Measurements from ENCODE around the gene NCOA6.
"Not testable (repeated sequence)": the region's sequence is repeated elsewhere in the genome, so short reads cannot be mapped to it uniquely, and the experiment has no call there.

NCOA6 gene

DNA sequence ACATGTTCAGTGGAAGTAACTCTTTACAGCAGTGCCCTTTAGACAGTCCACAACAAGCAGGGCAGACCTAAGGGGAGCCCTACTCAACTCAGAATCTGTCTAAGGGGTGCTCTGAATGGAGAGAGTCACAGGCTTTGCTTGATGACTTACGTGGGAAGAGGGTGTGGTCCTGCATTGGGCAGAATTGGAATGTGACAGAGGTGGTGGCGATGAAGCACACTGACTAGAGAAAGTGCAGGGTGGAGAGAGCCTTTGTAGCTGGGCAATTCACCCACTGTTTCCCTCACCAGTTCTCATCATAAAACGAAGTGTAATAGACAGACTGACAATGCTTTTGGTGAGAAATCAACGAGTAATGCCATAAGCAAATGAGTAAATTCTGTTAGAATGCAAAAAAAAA is 110.1 kb downstream of the NCOA6 start:
- no peaks in the 10 kb centered on the region for H3K9me2 ChIP-seq (replicated peaks; ENCODE audit: control insufficient read depth, low read length)
- H3K27ac ChIP-seq (ENCODE audit: low read depth, low read length) = no peak overlapping the region
- no peaks in the 10 kb centered on the region for H3K27me3 ChIP-seq (ENCODE audit: control insufficient read depth, low read length)
- H3K79me2 ChIP-seq (ENCODE audit: control insufficient read depth, low read length) = no peaks in the 10 kb centered on the region
- H3K4me2 ChIP-seq (ENCODE audit: low read length) = no peak overlapping the region
- H3K9me3 ChIP-seq (ENCODE audit: control insufficient read depth, insufficient read depth, low read length) = no peaks in the 10 kb centered on the region
- H3K36me3 ChIP-seq (ENCODE audit: control insufficient read depth, low read length) = peaks cover 3% of the 10 kb centered on the region; the same call in 1 of the 2 replicates
- H3K4me3 ChIP-seq (ENCODE audit: low read length) = no peak overlapping the region
- H3F3A ChIP-seq (ENCODE audit: control insufficient read depth, insufficient read depth) = no peaks in the 10 kb centered on the region
- H3K4me1 ChIP-seq (ENCODE audit: control insufficient read depth, low read length) = peaks cover 19% of the 10 kb centered on the region
- no peaks in the 10 kb centered on the region for H4K20me1 ChIP-seq (ENCODE audit: control insufficient read depth, insufficient read depth, low read depth, low read length)
- TF ChIP-seq, protein P1, sequence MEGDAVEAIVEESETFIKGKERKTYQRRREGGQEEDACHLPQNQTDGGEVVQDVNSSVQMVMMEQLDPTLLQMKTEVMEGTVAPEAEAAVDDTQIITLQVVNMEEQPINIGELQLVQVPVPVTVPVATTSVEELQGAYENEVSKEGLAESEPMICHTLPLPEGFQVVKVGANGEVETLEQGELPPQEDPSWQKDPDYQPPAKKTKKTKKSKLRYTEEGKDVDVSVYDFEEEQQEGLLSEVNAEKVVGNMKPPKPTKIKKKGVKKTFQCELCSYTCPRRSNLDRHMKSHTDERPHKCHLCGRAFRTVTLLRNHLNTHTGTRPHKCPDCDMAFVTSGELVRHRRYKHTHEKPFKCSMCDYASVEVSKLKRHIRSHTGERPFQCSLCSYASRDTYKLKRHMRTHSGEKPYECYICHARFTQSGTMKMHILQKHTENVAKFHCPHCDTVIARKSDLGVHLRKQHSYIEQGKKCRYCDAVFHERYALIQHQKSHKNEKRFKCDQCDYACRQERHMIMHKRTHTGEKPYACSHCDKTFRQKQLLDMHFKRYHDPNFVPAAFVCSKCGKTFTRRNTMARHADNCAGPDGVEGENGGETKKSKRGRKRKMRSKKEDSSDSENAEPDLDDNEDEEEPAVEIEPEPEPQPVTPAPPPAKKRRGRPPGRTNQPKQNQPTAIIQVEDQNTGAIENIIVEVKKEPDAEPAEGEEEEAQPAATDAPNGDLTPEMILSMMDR (IDR thresholded peaks at IDR 0.05; ENCODE audit: low read depth, low read length, poor library complexity, severe bottlenecking) = no peak
- TF ChIP-seq EZH2phosphoT487 (IDR thresholded peaks at IDR 0.05; ENCODE audit: borderline replicate concordance, low read length) = no peak

DNA sequence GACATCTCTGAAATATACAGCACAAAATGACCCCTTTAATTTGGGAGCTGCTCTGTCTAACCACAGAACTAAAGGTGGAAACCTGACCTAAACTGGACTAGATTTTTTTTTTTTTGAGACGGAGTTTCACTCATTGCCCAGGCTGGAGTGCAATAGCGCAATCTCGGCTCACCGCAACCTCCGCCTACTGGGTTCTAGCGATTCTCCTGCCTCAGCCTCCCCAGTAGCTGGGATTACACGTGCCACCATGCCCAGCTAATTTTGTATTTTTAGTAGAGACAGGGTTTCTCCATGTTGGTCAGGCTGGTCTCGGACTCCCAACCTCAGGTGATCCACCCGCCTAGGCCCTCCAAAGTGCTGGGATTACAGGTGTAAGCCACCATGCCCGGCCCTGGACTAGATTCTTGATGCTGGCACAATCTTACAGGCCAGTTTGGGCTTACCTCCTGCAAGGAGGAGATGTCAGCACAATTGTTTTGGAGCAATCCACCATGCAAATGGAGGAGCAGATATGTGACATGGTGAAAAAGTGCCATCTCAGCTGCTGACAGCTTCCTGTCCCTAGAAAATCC is 111.4 kb downstream of the NCOA6 start:
- not testable (repeated sequence) for H3K27ac ChIP-seq (ENCODE audit: low read depth, low read length); H3K79me2 ChIP-seq (ENCODE audit: control insufficient read depth, low read length); H3F3A ChIP-seq (ENCODE audit: control insufficient read depth, insufficient read depth); H3K4me2 ChIP-seq (ENCODE audit: low read length); H3K4me3 ChIP-seq (ENCODE audit: low read length); H4K20me1 ChIP-seq (ENCODE audit: control insufficient read depth, insufficient read depth, low read depth, low read length); H3K9me2 ChIP-seq (replicated peaks; ENCODE audit: control insufficient read depth, low read length); H3K27me3 ChIP-seq (ENCODE audit: control insufficient read depth, low read length); H3K36me3 ChIP-seq (ENCODE audit: control insufficient read depth, low read length); H3K9me3 ChIP-seq (ENCODE audit: control insufficient read depth, insufficient read depth, low read length)
- H3K4me1 ChIP-seq (ENCODE audit: control insufficient read depth, low read length) = peaks cover 13% of the 10 kb centered on the region

DNA sequence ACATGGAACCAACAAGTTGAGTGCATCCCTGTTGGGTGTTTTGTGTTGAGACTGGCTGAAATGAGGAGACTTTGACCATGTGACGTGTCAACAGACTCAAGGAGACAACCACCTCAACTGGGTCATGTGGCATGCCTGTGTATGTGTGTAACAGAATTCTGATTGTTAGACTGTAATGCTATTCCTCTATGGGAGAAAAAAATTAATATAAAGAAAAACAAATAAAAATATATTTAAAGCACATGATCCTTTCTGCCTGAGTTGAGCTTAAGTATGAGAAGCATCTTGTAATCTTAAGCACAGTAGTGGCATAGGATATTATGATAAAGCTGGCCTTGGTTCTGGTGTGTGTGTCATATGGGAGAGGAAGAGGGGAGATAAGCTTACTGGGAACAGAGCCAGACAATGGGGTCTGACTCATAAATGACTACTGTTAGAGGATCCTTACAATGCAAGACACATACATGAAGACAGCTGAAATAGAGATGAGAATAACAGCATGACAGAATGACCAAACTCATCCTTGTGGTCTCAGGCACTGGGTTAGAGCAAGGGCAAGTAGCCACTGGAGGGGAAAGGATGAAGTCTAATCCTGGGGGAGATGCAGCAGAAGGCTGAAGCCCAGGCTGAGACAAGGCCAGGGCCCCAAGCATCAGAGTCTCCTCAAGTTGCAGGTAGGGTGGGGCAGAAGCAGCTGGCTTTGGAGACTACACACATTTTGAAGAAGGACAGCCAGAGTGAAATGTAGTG is 112.1 kb downstream of the NCOA6 start:
- Histone ChIP-seq H3F3A (ENCODE audit: control insufficient read depth, insufficient read depth) (no peaks in the 10 kb centered on the region; the same call in 1 of the 2 replicates), H3K27me3 (ENCODE audit: control insufficient read depth, low read length) (0 out of 2 replicates have a peak, but pooled peaks cover 2% of the 10 kb centered on the region), H3K4me3 (ENCODE audit: low read length) (no peak overlapping the region), H3K4me2 (ENCODE audit: low read length) (no peak overlapping the region), H3K27ac (ENCODE audit: low read depth, low read length) (no peak overlapping the region), H3K36me3 (ENCODE audit: control insufficient read depth, low read length) (no peaks in the 10 kb centered on the region; the same call in 1 of the 2 replicates), H3K9me2 (replicated peaks; ENCODE audit: control insufficient read depth, low read length) (no peaks in the 10 kb centered on the region), H3K9me3 (ENCODE audit: control insufficient read depth, insufficient read depth, low read length) (no peaks in the 10 kb centered on the region), H4K20me1 (ENCODE audit: control insufficient read depth, insufficient read depth, low read depth, low read length) (no peaks in the 10 kb centered on the region), H3K79me2 (ENCODE audit: control insufficient read depth, low read length) (no peaks in the 10 kb centered on the region), H3K4me1 (ENCODE audit: control insufficient read depth, low read length) (peaks cover 14% of the 10 kb centered on the region)
- TF ChIP-seq, protein P1 (IDR thresholded peaks at IDR 0.05; ENCODE audit: low read depth, low read length, poor library complexity, severe bottlenecking) = no peak
- no peak for TF ChIP-seq EZH2phosphoT487 (IDR thresholded peaks at IDR 0.05; ENCODE audit: borderline replicate concordance, low read length)

DNA sequence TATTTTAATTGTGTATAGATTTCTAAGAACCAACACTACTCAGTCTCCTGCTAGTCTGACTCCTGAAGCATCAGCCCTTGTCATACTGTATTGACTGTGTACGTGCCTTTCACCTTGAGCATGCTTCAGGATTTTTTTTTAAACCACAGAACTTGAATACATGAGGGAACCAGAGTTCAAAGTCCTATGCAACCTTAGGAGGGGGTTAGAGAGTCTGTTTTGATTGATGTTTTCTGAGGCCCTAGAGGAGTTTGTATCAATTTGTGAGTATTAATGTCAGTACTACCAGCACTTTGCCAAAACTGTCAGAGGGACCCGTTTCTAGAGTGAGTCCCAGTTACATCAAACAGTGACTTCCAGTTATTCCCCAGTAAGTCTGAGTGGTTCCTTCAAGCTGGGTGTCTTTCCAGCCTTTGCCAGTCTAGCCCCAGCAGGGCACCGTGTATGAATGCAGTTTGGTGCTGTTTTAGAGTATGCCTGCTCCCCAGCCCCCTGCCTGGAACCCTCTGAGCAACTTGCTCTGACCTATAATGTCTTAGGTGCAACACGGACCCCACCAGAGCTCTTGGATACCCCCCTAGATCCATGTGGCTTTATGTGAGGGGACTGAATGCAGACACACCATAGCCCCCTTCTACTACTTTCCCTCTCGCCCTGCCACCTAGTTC is 112.8 kb downstream of the NCOA6 start:
- H3K27me3 ChIP-seq (ENCODE audit: control insufficient read depth, low read length) = 0 out of 2 replicates have a peak, but pooled peaks cover 2% of the 10 kb centered on the region
- no peaks in the 10 kb centered on the region for H3K9me2 ChIP-seq (replicated peaks; ENCODE audit: control insufficient read depth, low read length)
- H3K4me1 ChIP-seq (ENCODE audit: control insufficient read depth, low read length) = peaks cover 19% of the 10 kb centered on the region
- no peak for TF ChIP-seq EZH2phosphoT487 (IDR thresholded peaks at IDR 0.05; ENCODE audit: borderline replicate concordance, low read length)
- TF ChIP-seq, protein P1 (IDR thresholded peaks at IDR 0.05; ENCODE audit: low read depth, low read length, poor library complexity, severe bottlenecking) = no peak
- H3K4me2 ChIP-seq (ENCODE audit: low read length) = no peak overlapping the region
- H3K79me2 ChIP-seq (ENCODE audit: control insufficient read depth, low read length) = no peaks in the 10 kb centered on the region
- H4K20me1 ChIP-seq (ENCODE audit: control insufficient read depth, insufficient read depth, low read depth, low read length) = no peaks in the 10 kb centered on the region
- no peaks in the 10 kb centered on the region for H3K9me3 ChIP-seq (ENCODE audit: control insufficient read depth, insufficient read depth, low read length)
- H3K27ac ChIP-seq (ENCODE audit: low read depth, low read length) = no peak overlapping the region
- H3K4me3 ChIP-seq (ENCODE audit: low read length) = no peak overlapping the region
- no peaks in the 10 kb centered on the region for H3K36me3 ChIP-seq (ENCODE audit: control insufficient read depth, low read length)
- peaks cover 6% of the 10 kb centered on the region for H3F3A ChIP-seq (ENCODE audit: control insufficient read depth, insufficient read depth)

All from DOHH2 (cell line).